ENCODE measurements around the gene RNF13.

RNF13 gene

DNA sequence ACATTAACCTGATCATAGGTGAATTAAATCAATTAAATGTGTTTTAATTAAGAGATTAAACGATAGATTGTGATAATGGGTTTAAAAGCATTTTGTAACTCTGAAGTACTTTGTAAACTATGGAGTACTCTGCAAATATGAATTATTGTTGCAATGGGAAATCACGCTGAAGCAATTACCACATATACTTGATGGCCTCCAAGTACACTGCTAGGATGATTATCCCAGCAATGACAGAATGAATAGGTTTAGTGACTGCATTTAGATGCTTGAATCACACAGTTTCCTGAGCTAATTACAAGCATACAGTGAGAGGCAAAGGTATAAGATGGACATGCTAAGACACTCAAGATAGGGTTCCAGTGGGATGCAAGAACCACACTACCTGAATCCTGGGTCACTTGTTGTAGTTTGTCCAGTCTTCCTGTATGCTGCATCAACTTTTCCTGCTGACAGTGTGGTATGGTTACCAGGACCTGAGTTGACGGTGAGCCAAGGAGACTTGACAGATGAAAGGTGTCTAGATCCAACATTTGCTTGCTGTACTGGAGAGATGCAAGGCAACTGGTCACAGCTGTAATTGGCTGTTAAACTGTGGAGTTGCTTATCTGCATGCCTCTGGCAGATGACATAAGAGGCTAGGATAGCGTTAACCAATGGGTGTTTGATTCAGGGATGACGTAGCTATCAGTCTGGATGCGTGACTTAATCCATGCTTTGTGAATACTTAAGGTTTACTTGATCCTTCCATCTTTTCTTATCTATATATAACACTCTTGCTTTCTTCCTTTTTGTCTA is 38.0 kb downstream of the RNF13 start:
- DNase-seq: no peak
- TF ChIP-seq, protein P1, sequence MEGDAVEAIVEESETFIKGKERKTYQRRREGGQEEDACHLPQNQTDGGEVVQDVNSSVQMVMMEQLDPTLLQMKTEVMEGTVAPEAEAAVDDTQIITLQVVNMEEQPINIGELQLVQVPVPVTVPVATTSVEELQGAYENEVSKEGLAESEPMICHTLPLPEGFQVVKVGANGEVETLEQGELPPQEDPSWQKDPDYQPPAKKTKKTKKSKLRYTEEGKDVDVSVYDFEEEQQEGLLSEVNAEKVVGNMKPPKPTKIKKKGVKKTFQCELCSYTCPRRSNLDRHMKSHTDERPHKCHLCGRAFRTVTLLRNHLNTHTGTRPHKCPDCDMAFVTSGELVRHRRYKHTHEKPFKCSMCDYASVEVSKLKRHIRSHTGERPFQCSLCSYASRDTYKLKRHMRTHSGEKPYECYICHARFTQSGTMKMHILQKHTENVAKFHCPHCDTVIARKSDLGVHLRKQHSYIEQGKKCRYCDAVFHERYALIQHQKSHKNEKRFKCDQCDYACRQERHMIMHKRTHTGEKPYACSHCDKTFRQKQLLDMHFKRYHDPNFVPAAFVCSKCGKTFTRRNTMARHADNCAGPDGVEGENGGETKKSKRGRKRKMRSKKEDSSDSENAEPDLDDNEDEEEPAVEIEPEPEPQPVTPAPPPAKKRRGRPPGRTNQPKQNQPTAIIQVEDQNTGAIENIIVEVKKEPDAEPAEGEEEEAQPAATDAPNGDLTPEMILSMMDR (IDR thresholded peaks at IDR 0.05; ENCODE audit: low read depth, low read length): no peak
- H3K9me3 ChIP-seq (ENCODE audit: severe bottlenecking): no peaks in the 10 kb centered on the region
- no peak overlapping the region for H3K27ac ChIP-seq
- H3K27me3 ChIP-seq (ENCODE audit: insufficient read depth, low read depth, severe bottlenecking): no peaks in the 10 kb centered on the region
- H3K4me3 ChIP-seq (ENCODE audit: low read depth, low read length): no peak overlapping the region
- H3K36me3 ChIP-seq: peaks cover 14% of the 10 kb centered on the region

DNA sequence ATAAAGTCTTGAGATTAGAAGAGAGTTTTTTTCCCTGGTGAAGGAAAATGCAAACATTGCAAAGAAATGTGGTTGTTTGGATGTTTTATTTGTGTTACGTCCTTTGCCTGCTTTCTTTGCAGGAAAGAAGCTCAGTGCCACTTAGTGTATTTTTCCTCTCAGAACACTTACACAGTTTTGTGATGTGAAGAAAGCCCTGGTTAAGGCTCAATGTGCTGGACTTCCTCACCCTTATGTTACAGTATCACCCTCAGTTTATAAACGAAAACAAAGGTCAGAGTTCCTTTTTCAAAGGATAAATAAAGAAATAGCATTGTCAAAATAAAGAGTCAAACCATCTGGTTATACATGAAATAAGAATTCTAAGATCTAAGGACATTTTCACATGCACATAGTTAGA is 45.9 kb downstream of the RNF13 start:
- no peak overlapping the region for H3K27ac ChIP-seq
- no peaks in the 10 kb centered on the region for H3K9me3 ChIP-seq (ENCODE audit: severe bottlenecking)
- no peak overlapping the region for H3K4me3 ChIP-seq (ENCODE audit: low read depth, low read length)
- TF ChIP-seq, protein P1 (IDR thresholded peaks at IDR 0.05; ENCODE audit: low read depth, low read length): no peak
- no peaks in the 10 kb centered on the region for H3K27me3 ChIP-seq (ENCODE audit: insufficient read depth, low read depth, severe bottlenecking)
- DNase-seq: no peak
- H3K36me3 ChIP-seq: peaks cover 7% of the 10 kb centered on the region; the same call in 1 of the 2 replicates

DNA sequence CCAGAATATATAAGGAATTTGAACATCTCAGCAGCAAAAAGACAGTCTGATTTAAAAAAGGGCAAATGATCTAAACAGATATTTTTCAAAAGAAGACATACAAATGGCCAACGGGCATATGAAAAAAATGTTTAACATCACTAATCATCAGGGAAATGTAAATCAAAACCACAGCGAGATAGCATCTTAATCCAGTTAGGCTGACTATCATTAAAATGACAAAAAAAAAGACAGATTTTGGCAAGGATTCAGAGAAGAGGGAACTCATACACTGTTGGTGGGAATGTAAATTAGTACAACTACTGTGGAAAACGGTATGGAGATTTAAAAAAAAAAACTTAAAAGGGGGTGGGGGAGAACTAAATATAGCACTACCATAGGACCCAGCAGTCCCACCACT is 47.9 kb downstream of the RNF13 start:
- TF ChIP-seq, protein P1 (IDR thresholded peaks at IDR 0.05; ENCODE audit: low read depth, low read length): no peak
- no peak overlapping the region for H3K27ac ChIP-seq
- H3K36me3 ChIP-seq: peaks cover 1% of the 10 kb centered on the region; the same call in 1 of the 2 replicates
- H3K27me3 ChIP-seq (ENCODE audit: insufficient read depth, low read depth, severe bottlenecking): no peaks in the 10 kb centered on the region
- no peak overlapping the region for H3K4me3 ChIP-seq (ENCODE audit: low read depth, low read length)
- H3K9me3 ChIP-seq (ENCODE audit: severe bottlenecking): no peaks in the 10 kb centered on the region
- no peak for DNase-seq

DNA sequence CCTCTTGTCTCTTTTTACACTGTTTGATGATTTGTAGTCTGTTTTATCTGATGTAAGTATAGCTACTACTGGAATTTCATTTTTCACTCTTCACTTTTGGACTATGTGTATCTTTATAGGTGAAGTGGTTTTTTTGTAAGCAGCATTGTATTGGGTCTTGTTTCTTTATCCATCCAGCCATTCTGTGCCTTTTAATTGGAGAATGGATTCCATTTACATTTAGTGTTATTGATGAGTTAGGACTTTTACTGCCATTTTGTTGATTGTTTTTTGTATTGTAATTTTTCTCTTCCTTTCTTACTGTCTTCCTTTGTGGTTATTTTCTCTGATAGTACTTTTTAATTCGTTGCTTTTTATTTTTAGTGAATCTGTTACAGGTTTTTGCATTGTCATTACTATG is 54.5 kb downstream of the RNF13 start:
- TF ChIP-seq, protein P1 (IDR thresholded peaks at IDR 0.05; ENCODE audit: low read depth, low read length): no peak
- Histone ChIP-seq H3K27ac (no peak overlapping the region), H3K4me3 (ENCODE audit: low read depth, low read length) (no peak overlapping the region), H3K36me3 (peaks cover 4% of the 10 kb centered on the region; the same call in 1 of the 2 replicates), H3K27me3 (ENCODE audit: insufficient read depth, low read depth, severe bottlenecking) (no peaks in the 10 kb centered on the region), H3K9me3 (ENCODE audit: severe bottlenecking) (no peaks in the 10 kb centered on the region)
- no peak for DNase-seq

DNA sequence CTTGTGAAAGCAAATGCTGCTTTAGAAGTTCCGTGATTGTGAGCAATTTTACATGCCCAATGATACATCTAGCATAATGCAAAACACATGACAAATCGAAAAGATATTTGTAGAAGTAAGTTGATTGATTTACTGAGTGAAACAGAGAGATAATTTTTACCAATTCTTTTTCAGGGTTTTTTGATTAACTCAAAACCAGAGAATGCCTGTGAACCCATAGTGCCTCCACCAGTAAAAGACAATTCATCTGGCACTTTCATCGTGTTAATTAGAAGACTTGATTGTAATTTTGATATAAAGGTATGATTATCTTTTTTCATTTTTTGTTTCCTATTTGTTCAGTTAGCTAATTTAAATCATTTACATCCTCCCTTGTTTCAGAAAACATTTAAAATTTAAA is 58.8 kb downstream of the RNF13 start:
- Histone ChIP-seq H3K9me3 (ENCODE audit: severe bottlenecking) (no peaks in the 10 kb centered on the region), H3K4me3 (ENCODE audit: low read depth, low read length) (no peak overlapping the region), H3K27me3 (ENCODE audit: insufficient read depth, low read depth, severe bottlenecking) (no peaks in the 10 kb centered on the region), H3K27ac (no peak overlapping the region), H3K36me3 (peaks cover 9% of the 10 kb centered on the region; the same call in 1 of the 2 replicates)
- TF ChIP-seq, protein P1 (IDR thresholded peaks at IDR 0.05; ENCODE audit: low read depth, low read length): no peak
- DNase-seq: no peak
